Vagina (tissue), 2 donors: ENCODE measurements around the gene TLE4.

Experiments
- POLR2A ChIP-seq, 2 donors: fragments of 450-650 bp; IDR thresholded peaks; one replicate each; pipeline ENCODE4 v1.6.1; 2017; ENCODE audit warnings: antibody characterized with exemption in 2 of 2, mild to moderate bottlenecking in 2 of 2, moderate library complexity in 2 of 2
- TF ChIP-seq, protein P1 (sequence below), 3 experiments: fragments of 450-650 bp in 2 of 3; fragments of 200-600 bp in 1 of 3; sonication (generic) in 1 of 3; IDR thresholded peaks; one replicate each; pipeline ENCODE4 v1.5.1; 2017 to 2019; ENCODE audit warnings: antibody characterized with exemption in 3 of 3, mild to moderate bottlenecking in 2 of 3, moderate library complexity in 2 of 3

DNA sequence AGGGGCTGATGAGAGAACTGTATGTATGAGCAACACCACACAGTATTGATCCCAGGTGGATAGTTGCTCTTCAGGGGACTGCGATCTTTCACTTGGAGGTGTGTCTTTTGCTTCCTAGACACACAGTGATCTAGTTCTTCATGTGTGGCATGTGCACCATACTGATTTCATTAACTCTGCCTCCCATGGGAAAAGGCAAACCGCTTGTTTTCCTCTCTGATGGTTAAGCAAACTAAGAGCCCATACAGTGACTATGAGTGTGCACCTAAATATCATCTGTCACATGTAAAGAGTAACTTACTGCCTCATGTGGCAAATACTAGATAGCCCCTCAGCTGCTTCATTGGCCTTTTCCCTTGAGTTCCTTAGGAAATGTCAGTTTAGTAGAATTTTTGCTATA lies 147.3 kb downstream of the TLE4 start:
- TF ChIP-seq, protein P1, sequence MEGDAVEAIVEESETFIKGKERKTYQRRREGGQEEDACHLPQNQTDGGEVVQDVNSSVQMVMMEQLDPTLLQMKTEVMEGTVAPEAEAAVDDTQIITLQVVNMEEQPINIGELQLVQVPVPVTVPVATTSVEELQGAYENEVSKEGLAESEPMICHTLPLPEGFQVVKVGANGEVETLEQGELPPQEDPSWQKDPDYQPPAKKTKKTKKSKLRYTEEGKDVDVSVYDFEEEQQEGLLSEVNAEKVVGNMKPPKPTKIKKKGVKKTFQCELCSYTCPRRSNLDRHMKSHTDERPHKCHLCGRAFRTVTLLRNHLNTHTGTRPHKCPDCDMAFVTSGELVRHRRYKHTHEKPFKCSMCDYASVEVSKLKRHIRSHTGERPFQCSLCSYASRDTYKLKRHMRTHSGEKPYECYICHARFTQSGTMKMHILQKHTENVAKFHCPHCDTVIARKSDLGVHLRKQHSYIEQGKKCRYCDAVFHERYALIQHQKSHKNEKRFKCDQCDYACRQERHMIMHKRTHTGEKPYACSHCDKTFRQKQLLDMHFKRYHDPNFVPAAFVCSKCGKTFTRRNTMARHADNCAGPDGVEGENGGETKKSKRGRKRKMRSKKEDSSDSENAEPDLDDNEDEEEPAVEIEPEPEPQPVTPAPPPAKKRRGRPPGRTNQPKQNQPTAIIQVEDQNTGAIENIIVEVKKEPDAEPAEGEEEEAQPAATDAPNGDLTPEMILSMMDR (IDR thresholded peaks at IDR 0.05): no peak
- TF ChIP-seq POLR2A (IDR thresholded peaks at IDR 0.05): no peak
